Neural progenitor cell (in vitro differentiated cells): ENCODE measurements around the gene DHRS12.
"Not testable (repeated sequence)": the region's sequence is repeated elsewhere in the genome, so short reads cannot be mapped to it uniquely, and the experiment has no call there.

Experiments used
- CTCF ChIP-seq: fragments of 200-600 bp; sonication (generic); IDR thresholded peaks from 2 replicates; pipeline ENCODE4 v1.5.1; 2017; ENCODE audit warnings: antibody characterized with exemption, mild to moderate bottlenecking
- EZH2 ChIP-seq: fragments of 200-600 bp; sonication (generic); IDR thresholded peaks from 2 replicates; pipeline ENCODE4 v1.6.1; 2017; ENCODE audit warnings: antibody characterized with exemption, mild to moderate bottlenecking, moderate library complexity
- EZH2phosphoT487 ChIP-seq: fragments of 200-600 bp; sonication (generic); IDR thresholded peaks from 2 replicates; pipeline ENCODE4 v1.6.1; 2017; ENCODE audit warnings: antibody characterized with exemption

DNA sequence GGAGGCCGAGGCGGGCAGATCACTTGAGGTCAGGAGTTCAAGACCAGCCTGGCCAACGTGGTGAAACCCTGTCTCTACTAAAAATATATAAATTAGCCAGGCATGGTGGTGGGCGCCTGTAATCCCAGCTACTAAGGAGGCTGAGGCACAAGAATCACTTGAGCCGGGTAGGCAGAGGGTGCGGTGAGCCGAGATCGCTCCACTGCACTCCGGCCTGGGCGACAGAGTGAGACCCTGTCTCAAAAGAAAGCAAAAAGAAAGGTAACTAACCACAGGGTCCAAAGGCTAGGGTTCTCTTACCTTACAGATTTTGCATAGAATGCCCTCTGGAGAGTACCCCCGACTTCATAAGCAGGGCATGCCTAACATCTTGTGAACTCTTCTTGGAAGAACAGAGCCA lies 20.7 kb upstream of the DHRS12 start:
- TF ChIP-seq CTCF, EZH2, EZH2phosphoT487: not testable (repeated sequence)
